IPS-NIHi11 (cell line): ENCODE data around the gene NPTXR.

ENCODE experiments used
- DNase-seq: peaks from one replicate; pipeline ENCODE4 v3.0.0; 2012; ENCODE audit warnings: mixed read lengths, low spot score

Gene NPTXR

GRCh38 chr22:38843657-38844314, at the start of gene NPTXR:
NPTXR (minus strand) TSS chr22:38844028.
- peak; percentile 95 for DNase-seq

- DNase-seq = no peak
These were observed 47.4 kb upstream of the NPTXR start for GRCh38 chr22:38891256-38891655.

GRCh38 chr22:38890377-38890776, 46.5 kb upstream of the NPTXR start:
- DNase-seq = no peak

GRCh38 chr22:38886333-38886732, 42.5 kb upstream of the NPTXR start:
- no peak for DNase-seq

GRCh38 chr22:38882972-38883622, 39.3 kb upstream of the NPTXR start:
- DNase-seq = no peak

GRCh38 chr22:38881997-38882879, 38.4 kb upstream of the NPTXR start:
- DNase-seq = no peak

GRCh38 chr22:38881464-38881871, 37.6 kb upstream of the NPTXR start:
- DNase-seq = no peak

- DNase-seq = no peak
These were observed 36.1 kb upstream of the NPTXR start for GRCh38 chr22:38879961-38880360.

- DNase-seq = no peak
These were observed 35.4 kb upstream of the NPTXR start for GRCh38 chr22:38879108-38879729.

GRCh38 chr22:38878001-38878400, 34.2 kb upstream of the NPTXR start:
- no peak for DNase-seq

GRCh38 chr22:38874529-38875222, 30.8 kb upstream of the NPTXR start:
- DNase-seq = no peak

GRCh38 chr22:38873469-38874411, 29.9 kb upstream of the NPTXR start:
- DNase-seq = no peak

- peak; percentile 78 for DNase-seq
These were observed 29.0 kb upstream of the NPTXR start for GRCh38 chr22:38872831-38873248.

- DNase-seq = peak; percentile 97
These were observed 28.5 kb upstream of the NPTXR start, which contains the start of gene CBX6 for GRCh38 chr22:38872172-38872830. CBX6 (minus strand) TSS chr22:38872216; CDS start chr22:38872190, 26 bp downstream.

GRCh38 chr22:38871360-38872171, 27.7 kb upstream of the NPTXR start:
- DNase-seq = no peak

GRCh38 chr22:38870791-38871359, 27.0 kb upstream of the NPTXR start:
- no peak for DNase-seq

GRCh38 chr22:38870312-38870741, 26.5 kb upstream of the NPTXR start:
- DNase-seq = peak; percentile 73

- DNase-seq = no peak
These were observed 25.8 kb upstream of the NPTXR start for GRCh38 chr22:38869663-38870062.
